Panc1 (cell line): ENCODE results near the gene MPPED1. TPM values are rescaled to one million over a fixed set of nuclear protein-coding genes. Genes with fewer than 3 reads are reported as not detected.

ENCODE experiments used
- ATAC-seq: fragments of 200-7000 bp; cut with Tn5 transposase; 2 replicates; pipeline ENCODE4 v1.9.1; 2020; ENCODE audit warnings: mild to moderate bottlenecking, moderate library complexity
- BruUV-seq: library from RNA; stranded (reverse); fragments of 400-500 nt; replicated peaks from 2 replicates; lab custom pipeline; 2021; lab: Mats Ljungman, UMichigan
- CTCF ChIA-PET: fragments of 300-600 bp; sonication (Branson Sonifier 250); formaldehyde crosslinking; loops from one replicate; lab custom pipeline; 2022; ENCODE audit warnings: antibody characterized with exemption; lab: Charles Lee
- POLR2A ChIA-PET: fragments of 300-600 bp; sonication (Branson Sonifier 250); formaldehyde crosslinking; loops from one replicate; lab custom pipeline; 2022; ENCODE audit warnings: antibody characterized with exemption; lab: Charles Lee
- DNase-seq: peaks from one replicate; pipeline ENCODE4 v3.0.0-alpha.2; 2010; ENCODE audit warnings: low read depth, low spot score
- H3K27ac ChIP-seq: 2 replicates; pipeline ENCODE4 v1.5.1; 2011; ENCODE audit warnings: mild to moderate bottlenecking, low read length, inconsistent platforms
- H3K27me3 ChIP-seq: fragments of 200-500 bp; sonication (Bioruptor generic); 2 replicates; pipeline ENCODE4 v1.6.0; 2014; ENCODE audit warnings: low read length, inconsistent platforms; ENCODE audit not compliant: control insufficient read depth, insufficient read depth
- H3K36me3 ChIP-seq: fragments of 200-500 bp; sonication (Bioruptor generic); 2 replicates; pipeline ENCODE4 v1.5.1; 2014; ENCODE audit warnings: inconsistent platforms, mild to moderate bottlenecking, low read length, moderate library complexity; ENCODE audit not compliant: control insufficient read depth, insufficient read depth
- H3K4me1 ChIP-seq: 2 replicates; pipeline ENCODE4 v1.5.1; 2011; ENCODE audit warnings: inconsistent platforms, mild to moderate bottlenecking, low read length, moderate library complexity; ENCODE audit not compliant: control insufficient read depth, insufficient read depth
- H3K4me3 ChIP-seq, 2 experiments: 2 replicates each; pipeline ENCODE4 v1.5.1; 2011 to 2012; ENCODE audit warnings: low read depth in 2 of 2, low read length in 2 of 2, mild to moderate bottlenecking in 2 of 2, inconsistent platforms in 1 of 2, moderate library complexity in 1 of 2
- H3K9me3 ChIP-seq: fragments of 200-500 bp; sonication (Bioruptor generic); 2 replicates; pipeline ENCODE4 v1.5.1; 2014; ENCODE audit warnings: low read depth, mild to moderate bottlenecking, inconsistent platforms, low read length, moderate library complexity; ENCODE audit not compliant: control insufficient read depth, insufficient read depth
- POLR2AphosphoS5 ChIP-seq: IDR thresholded peaks from 2 replicates; pipeline ENCODE4 v1.6.1; 2012; ENCODE audit warnings: mild to moderate bottlenecking, low read depth, low read length, moderate library complexity
- SIN3A ChIP-seq: IDR thresholded peaks from 2 replicates; pipeline ENCODE4 v1.6.1; 2012; ENCODE audit warnings: low read depth, mild to moderate bottlenecking, low read length, moderate library complexity, borderline replicate concordance; ENCODE audit not compliant: insufficient read depth
- TCF7L2 ChIP-seq: IDR thresholded peaks from 2 replicates; pipeline ENCODE4 v1.6.1; 2011; ENCODE audit warnings: mild to moderate bottlenecking, low read depth, low read length, inconsistent platforms
- in situ Hi-C: cut with HindIII; loops from 2 replicates; pipeline ENCODE4 v1.10.0; 2016; ENCODE audit warnings: low sequenced_read_pairs, low pct_unique_long_range_greater_than_20kb
- intact Hi-C: fragments of 100-400 bp; cut with micrococcal nuclease; formaldehyde crosslinking; loops from one replicate; pipeline ENCODE4 v1.10.0; 2022; ENCODE audit not compliant: unreplicated experiment
- total RNA-seq: library from RNA; stranded (reverse); gene quantifications from one replicate; pipeline ENCODE4 v1.2.1, GENCODE V29; 2021; ENCODE audit not compliant: unreplicated experiment
- TF ChIP-seq, protein P1 (sequence below): fragments of 450-650 bp; IDR thresholded peaks from 2 replicates; pipeline ENCODE4 v1.5.1; 2017; ENCODE audit warnings: mild to moderate bottlenecking
- TF ChIP-seq, protein P2 (sequence below), 2 experiments: IDR thresholded peaks; 2 replicates each; pipeline ENCODE4 v1.6.1; 2011 to 2012; ENCODE audit warnings: low read depth in 2 of 2, control low read depth in 1 of 2, low read length in 1 of 2, mild to moderate bottlenecking in 1 of 2, moderate library complexity in 1 of 2; ENCODE audit not compliant: insufficient read depth in 1 of 2

Gene MPPED1
- total RNA-seq, 1 experiment from 2014 or later: not detected

DNA sequence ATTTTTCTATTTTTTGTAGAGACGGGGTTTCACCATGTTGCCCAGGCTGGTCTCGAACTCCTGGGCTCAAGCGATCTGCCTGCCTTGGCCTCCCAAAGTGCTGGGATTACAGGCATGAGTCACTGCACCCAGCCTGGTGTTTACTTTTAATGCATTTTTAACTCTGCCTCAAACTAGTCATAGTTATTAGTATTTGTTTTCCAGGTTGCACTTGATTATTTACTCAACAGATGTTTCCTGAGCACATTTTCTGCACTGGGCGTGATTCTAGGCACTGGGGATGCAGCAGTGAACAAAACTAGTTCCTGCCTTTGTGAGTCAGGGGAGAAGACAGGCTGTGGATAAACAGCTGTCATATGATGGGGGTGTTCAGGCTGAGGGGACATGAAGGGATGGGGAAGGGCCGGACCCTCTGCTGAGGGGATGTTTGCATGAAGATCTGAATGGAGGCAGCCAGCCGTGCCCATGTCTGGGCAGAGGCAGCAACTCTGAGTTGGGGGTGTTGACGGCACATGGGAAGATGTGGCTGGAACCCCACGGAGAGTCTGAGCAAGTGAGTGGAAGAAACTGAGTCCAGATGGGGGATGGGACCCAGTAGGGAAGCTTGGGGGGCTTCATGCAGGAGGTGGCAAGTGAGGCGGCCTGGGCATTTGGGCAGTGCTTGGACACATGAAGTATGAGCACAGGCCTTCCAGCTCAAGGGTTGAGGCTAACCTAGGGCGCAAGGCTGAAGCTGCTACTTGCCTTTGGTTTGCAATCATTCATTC is 34.4 kb downstream of the MPPED1 start:
- Histone ChIP-seq H3K36me3 (no peaks in the 10 kb centered on the region), H3K9me3 (no peaks in the 10 kb centered on the region), H3K4me3 (no peak overlapping the region), H3K27me3 (no peaks in the 10 kb centered on the region), H3K4me1 (no peaks in the 10 kb centered on the region; the same call in 1 of the 2 replicates), H3K27ac (no peak overlapping the region)
- ChIA-PET POLR2A (no interaction called here), CTCF (interaction anchor here (0.6 kb wide), 1 partner anchor 303 kb away, joined by 3 read pairs; no protein-coding TSS in a partner anchor)
- no TSS peak for BruUV-seq
- DNase-seq (peak; percentile 17), ATAC-seq (peak; percentile 59)
- TF ChIP-seq SIN3A (no peak), TCF7L2 (no peak), POLR2AphosphoS5 (no peak)
- TF ChIP-seq, protein P1, sequence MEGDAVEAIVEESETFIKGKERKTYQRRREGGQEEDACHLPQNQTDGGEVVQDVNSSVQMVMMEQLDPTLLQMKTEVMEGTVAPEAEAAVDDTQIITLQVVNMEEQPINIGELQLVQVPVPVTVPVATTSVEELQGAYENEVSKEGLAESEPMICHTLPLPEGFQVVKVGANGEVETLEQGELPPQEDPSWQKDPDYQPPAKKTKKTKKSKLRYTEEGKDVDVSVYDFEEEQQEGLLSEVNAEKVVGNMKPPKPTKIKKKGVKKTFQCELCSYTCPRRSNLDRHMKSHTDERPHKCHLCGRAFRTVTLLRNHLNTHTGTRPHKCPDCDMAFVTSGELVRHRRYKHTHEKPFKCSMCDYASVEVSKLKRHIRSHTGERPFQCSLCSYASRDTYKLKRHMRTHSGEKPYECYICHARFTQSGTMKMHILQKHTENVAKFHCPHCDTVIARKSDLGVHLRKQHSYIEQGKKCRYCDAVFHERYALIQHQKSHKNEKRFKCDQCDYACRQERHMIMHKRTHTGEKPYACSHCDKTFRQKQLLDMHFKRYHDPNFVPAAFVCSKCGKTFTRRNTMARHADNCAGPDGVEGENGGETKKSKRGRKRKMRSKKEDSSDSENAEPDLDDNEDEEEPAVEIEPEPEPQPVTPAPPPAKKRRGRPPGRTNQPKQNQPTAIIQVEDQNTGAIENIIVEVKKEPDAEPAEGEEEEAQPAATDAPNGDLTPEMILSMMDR: no peak
- TF ChIP-seq, protein P2, sequence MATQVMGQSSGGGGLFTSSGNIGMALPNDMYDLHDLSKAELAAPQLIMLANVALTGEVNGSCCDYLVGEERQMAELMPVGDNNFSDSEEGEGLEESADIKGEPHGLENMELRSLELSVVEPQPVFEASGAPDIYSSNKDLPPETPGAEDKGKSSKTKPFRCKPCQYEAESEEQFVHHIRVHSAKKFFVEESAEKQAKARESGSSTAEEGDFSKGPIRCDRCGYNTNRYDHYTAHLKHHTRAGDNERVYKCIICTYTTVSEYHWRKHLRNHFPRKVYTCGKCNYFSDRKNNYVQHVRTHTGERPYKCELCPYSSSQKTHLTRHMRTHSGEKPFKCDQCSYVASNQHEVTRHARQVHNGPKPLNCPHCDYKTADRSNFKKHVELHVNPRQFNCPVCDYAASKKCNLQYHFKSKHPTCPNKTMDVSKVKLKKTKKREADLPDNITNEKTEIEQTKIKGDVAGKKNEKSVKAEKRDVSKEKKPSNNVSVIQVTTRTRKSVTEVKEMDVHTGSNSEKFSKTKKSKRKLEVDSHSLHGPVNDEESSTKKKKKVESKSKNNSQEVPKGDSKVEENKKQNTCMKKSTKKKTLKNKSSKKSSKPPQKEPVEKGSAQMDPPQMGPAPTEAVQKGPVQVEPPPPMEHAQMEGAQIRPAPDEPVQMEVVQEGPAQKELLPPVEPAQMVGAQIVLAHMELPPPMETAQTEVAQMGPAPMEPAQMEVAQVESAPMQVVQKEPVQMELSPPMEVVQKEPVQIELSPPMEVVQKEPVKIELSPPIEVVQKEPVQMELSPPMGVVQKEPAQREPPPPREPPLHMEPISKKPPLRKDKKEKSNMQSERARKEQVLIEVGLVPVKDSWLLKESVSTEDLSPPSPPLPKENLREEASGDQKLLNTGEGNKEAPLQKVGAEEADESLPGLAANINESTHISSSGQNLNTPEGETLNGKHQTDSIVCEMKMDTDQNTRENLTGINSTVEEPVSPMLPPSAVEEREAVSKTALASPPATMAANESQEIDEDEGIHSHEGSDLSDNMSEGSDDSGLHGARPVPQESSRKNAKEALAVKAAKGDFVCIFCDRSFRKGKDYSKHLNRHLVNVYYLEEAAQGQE (IDR thresholded peaks at IDR 0.05; ENCODE audit: insufficient read depth in 1 of 2, low read depth in 2 of 2, low read length in 1 of 2): no peak
- intact Hi-C loops: no loop called here
- in situ Hi-C loops: no loop called here

DNA sequence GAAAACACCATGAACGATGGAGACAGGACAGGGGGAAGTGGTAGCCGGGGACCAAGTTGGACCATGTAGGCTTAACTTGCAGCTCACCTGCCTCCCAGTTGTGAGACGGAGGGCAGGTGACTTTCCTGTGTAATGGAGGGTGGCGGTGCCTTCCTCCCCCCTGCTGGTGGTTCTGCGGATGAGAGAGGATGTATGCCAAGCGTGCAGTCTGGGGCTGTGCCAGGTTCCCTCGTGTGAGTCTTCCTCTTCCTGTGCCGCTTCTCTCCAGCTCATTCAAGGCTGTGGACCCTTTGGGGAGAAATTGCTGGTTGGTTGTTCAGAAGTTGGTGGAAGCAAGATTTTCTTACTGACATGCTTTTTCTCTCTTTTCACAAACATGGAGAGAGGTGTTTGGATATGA is 35.1 kb downstream of the MPPED1 start:
- no peaks in the 10 kb centered on the region for H3K36me3 ChIP-seq
- H3K9me3 ChIP-seq: no peaks in the 10 kb centered on the region
- POLR2A ChIA-PET: no interaction called here
- H3K4me1 ChIP-seq: no peaks in the 10 kb centered on the region; the same call in 1 of the 2 replicates
- CTCF ChIA-PET: no interaction called here
- H3K27me3 ChIP-seq: no peaks in the 10 kb centered on the region
- DNase-seq: no peak
- H3K27ac ChIP-seq: no peak overlapping the region
- no TSS peak for BruUV-seq
- peak; percentile 72; the same call in 1 of the 2 replicates for ATAC-seq
- no peak overlapping the region for H3K4me3 ChIP-seq
- TF ChIP-seq, protein P2 (IDR thresholded peaks at IDR 0.05; ENCODE audit: insufficient read depth in 1 of 2, low read depth in 2 of 2, low read length in 1 of 2): no peak
- TF ChIP-seq SIN3A (no peak), TCF7L2 (no peak), POLR2AphosphoS5 (no peak)
- TF ChIP-seq, protein P1: no peak
- intact Hi-C loops (no loop called here), in situ Hi-C loops (no loop called here)
